HCT116 (cell line): ENCODE data around the gene RIMBP2. TPM values are rescaled to one million over a fixed set of nuclear protein-coding genes. Genes with fewer than 3 reads are reported as not detected.

Experiments
- ATAC-seq: fragments of 200-7000 bp; cut with Tn5 transposase; 2 replicates; pipeline ENCODE4 v1.9.1; 2020; ENCODE audit warnings: mild to moderate bottlenecking, moderate library complexity
- BruUV-seq: library from RNA; stranded (reverse); fragments of 400-500 nt; replicated peaks from 2 replicates; lab custom pipeline; 2021; lab: Mats Ljungman, UMichigan
- CTCF ChIA-PET: fragments of 300-600 bp; sonication (Branson Sonifier 250); formaldehyde crosslinking; loops from one replicate; lab custom pipeline; 2021; ENCODE audit warnings: antibody characterized with exemption; lab: Charles Lee
- POLR2A ChIA-PET: fragments of 300-600, 350-600 bp; sonication (Branson Sonifier 250); formaldehyde crosslinking; loops from one replicate; lab custom pipeline; 2021; ENCODE audit warnings: antibody characterized with exemption; lab: Charles Lee
- RAD21 ChIA-PET, 2 experiments: fragments of 300-600 bp; sonication (Branson Sonifier 250); formaldehyde crosslinking; loops; one replicate each; lab custom pipeline; 2023; ENCODE audit warnings: low total read pairs in 2 of 2; ENCODE audit not compliant: uncharacterized antibody in 2 of 2, unreplicated experiment in 2 of 2, low non-redundant PET in 1 of 2; lab: Charles Lee
- DNase-seq: peaks from one replicate; pipeline ENCODE4 v3.0.0-alpha.2; 2010; ENCODE audit warnings: low read depth, low spot score
- H2AFZ ChIP-seq: fragments of 200-600 bp; shearing (Covaris generic), sonication (generic); 2 replicates; pipeline ENCODE4 v1.6.1; 2017; ENCODE audit warnings: low read depth, mixed run types, mixed read lengths, antibody characterized with exemption, low read length; ENCODE audit not compliant: poor library complexity, severe bottlenecking
- H3K27ac ChIP-seq: 2 replicates; pipeline ENCODE4 v1.5.1; 2012; ENCODE audit warnings: low read depth, low read length
- H3K27me3 ChIP-seq: fragments of 200-600 bp; sonication (generic); 2 replicates; pipeline ENCODE4 v1.6.1; 2016; ENCODE audit warnings: mixed run types, low read length, mixed read lengths; ENCODE audit not compliant: insufficient read depth
- H3K36me3 ChIP-seq, 2 experiments: fragments of 200-500 bp in 1 of 2; fragments of 200-600 bp in 1 of 2; sonication (Bioruptor generic) in 1 of 2; sonication (generic) in 1 of 2; 2 replicates each; pipeline versions ENCODE4 v1.5.1 to v1.6.1; 2014 to 2016; ENCODE audit warnings: low read length in 2 of 2, inconsistent platforms in 1 of 2, mixed read lengths in 1 of 2, mixed run types in 1 of 2; ENCODE audit not compliant: insufficient read depth in 2 of 2, control insufficient read depth in 1 of 2
- H3K4me1 ChIP-seq, 2 experiments: fragments of 200-600 bp in 1 of 2; sonication (generic) in 1 of 2; 2 replicates each; pipeline versions ENCODE4 v1.5.1 to v1.6.1; 2012 to 2017; ENCODE audit warnings: low read length in 2 of 2, inconsistent platforms in 1 of 2, mild to moderate bottlenecking in 1 of 2, mixed read lengths in 1 of 2, mixed run types in 1 of 2, moderate library complexity in 1 of 2; ENCODE audit not compliant: insufficient read depth in 2 of 2, control insufficient read depth in 1 of 2
- H3K4me2 ChIP-seq: fragments of 200-600 bp; sonication (generic); 2 replicates; pipeline ENCODE4 v1.6.1; 2017; ENCODE audit warnings: mixed run types, low read length, mixed read lengths
- H3K4me3 ChIP-seq, 2 experiments: fragments of 200-600 bp in 1 of 2; sonication (generic) in 1 of 2; replicated peaks in 1 of 2; 2 replicates each; pipeline ENCODE4 v1.5.1; 2011 to 2016; ENCODE audit warnings: low read length in 2 of 2, control low read depth in 1 of 2, low read depth in 1 of 2, mild to moderate bottlenecking in 1 of 2, mixed read lengths in 1 of 2, mixed run types in 1 of 2
- H3K79me2 ChIP-seq: fragments of 200-600 bp; sonication (generic); 2 replicates; pipeline ENCODE4 v1.6.1; 2017; ENCODE audit warnings: mild to moderate bottlenecking, mixed run types, low read length, moderate library complexity, mixed read lengths; ENCODE audit not compliant: insufficient read depth
- H3K9ac ChIP-seq: fragments of 200-600 bp; sonication (generic); 2 replicates; pipeline ENCODE4 v1.6.1; 2016; ENCODE audit warnings: low read length, mixed read lengths
- H3K9me2 ChIP-seq: fragments of 200-600 bp; sonication (generic), shearing (Covaris generic); 2 replicates; pipeline ENCODE4 v1.6.1; 2017; ENCODE audit warnings: mixed run types, mild to moderate bottlenecking, moderate library complexity; ENCODE audit not compliant: insufficient read depth
- H3K9me3 ChIP-seq, 2 experiments: fragments of 200-500 bp in 1 of 2; fragments of 200-600 bp in 1 of 2; sonication (Bioruptor generic) in 1 of 2; sonication (generic) in 1 of 2; 2 replicates each; pipeline ENCODE4 v1.6.1; 2014 to 2017; ENCODE audit warnings: low read length in 2 of 2, mixed read lengths in 2 of 2, inconsistent platforms in 1 of 2, low read depth in 1 of 2, mild to moderate bottlenecking in 1 of 2, mixed run types in 1 of 2, moderate library complexity in 1 of 2; ENCODE audit not compliant: control insufficient read depth in 1 of 2, insufficient read depth in 1 of 2
- H4K20me1 ChIP-seq: fragments of 200-600 bp; sonication (generic), shearing (Covaris generic); 2 replicates; pipeline ENCODE4 v1.6.1; 2017; ENCODE audit warnings: mixed run types, mild to moderate bottlenecking, moderate library complexity; ENCODE audit not compliant: insufficient read depth
- CBX3 ChIP-seq: IDR thresholded peaks from 2 replicates; pipeline ENCODE4 v1.6.1; 2012; ENCODE audit warnings: low read depth
- CEBPB ChIP-seq: IDR thresholded peaks from 2 replicates; pipeline ENCODE4 v1.6.1; 2012; ENCODE audit warnings: low read depth
- EGR1 ChIP-seq: IDR thresholded peaks from 2 replicates; pipeline ENCODE4 v1.6.1; 2012; ENCODE audit warnings: low read depth
- ELF1 ChIP-seq: IDR thresholded peaks from 2 replicates; pipeline ENCODE4 v1.6.1; 2012; ENCODE audit warnings: low read depth, borderline replicate concordance
- EZH2 ChIP-seq: fragments of 200-600 bp; sonication (generic); IDR thresholded peaks from 2 replicates; pipeline ENCODE4 v1.6.1; 2017; ENCODE audit warnings: antibody characterized with exemption, mixed run types
- EZH2phosphoT487 ChIP-seq: fragments of 200-600 bp; IDR thresholded peaks from 2 replicates; pipeline ENCODE4 v1.6.1; 2018; ENCODE audit warnings: antibody characterized with exemption, borderline replicate concordance
- FOSL1 ChIP-seq: IDR thresholded peaks from 2 replicates; pipeline ENCODE4 v1.6.1; 2012; ENCODE audit warnings: low read depth
- POLR2A ChIP-seq: IDR thresholded peaks from 2 replicates; pipeline ENCODE4 v1.7.0; 2011; ENCODE audit warnings: borderline replicate concordance; ENCODE audit not compliant: insufficient read depth, insufficient read length; ENCODE audit errors: extremely low read depth
- RAD21 ChIP-seq: IDR thresholded peaks from 2 replicates; pipeline ENCODE4 v1.6.1; 2012; ENCODE audit warnings: low read depth, mild to moderate bottlenecking
- REST ChIP-seq: IDR thresholded peaks from 2 replicates; pipeline ENCODE4 v1.6.1; 2012; ENCODE audit warnings: low read depth
- SIN3A ChIP-seq: IDR thresholded peaks from 2 replicates; pipeline ENCODE4 v1.6.1; 2012; ENCODE audit warnings: low read depth
- SP1 ChIP-seq: IDR thresholded peaks from 2 replicates; pipeline ENCODE4 v1.6.1; 2012; ENCODE audit warnings: low read depth
- SRF ChIP-seq: IDR thresholded peaks from 2 replicates; pipeline ENCODE4 v1.6.1; 2012; ENCODE audit warnings: low read depth
- TCF7L2 ChIP-seq: IDR thresholded peaks from 2 replicates; pipeline ENCODE4 v1.7.0; 2011; ENCODE audit warnings: borderline replicate concordance, inconsistent platforms; ENCODE audit not compliant: insufficient read depth, insufficient read length; ENCODE audit errors: extremely low read depth
- YY1 ChIP-seq: IDR thresholded peaks from 2 replicates; pipeline ENCODE4 v1.6.1; 2011; ENCODE audit warnings: low read length, low read depth, moderate library complexity, mild to moderate bottlenecking; ENCODE audit not compliant: insufficient replicate concordance; ENCODE audit errors: extremely low read depth
- ZFX ChIP-seq: fragments of 450-650 bp; IDR thresholded peaks from 2 replicates; pipeline ENCODE4 v1.6.1; 2017
- ZNF274 ChIP-seq: fragments of 200-500 bp; sonication (Bioruptor generic); IDR thresholded peaks from 2 replicates; pipeline ENCODE4 v1.6.1; 2014; ENCODE audit warnings: mild to moderate bottlenecking, low read depth, low read length, inconsistent platforms
- intact Hi-C: fragments of 100-400 bp; cut with micrococcal nuclease; formaldehyde crosslinking; loops from 2 replicates; pipeline ENCODE4 v1.10.0; 2022
- total RNA-seq: library from RNA; stranded (reverse); gene quantifications from one replicate; pipeline ENCODE4 v1.2.1, GENCODE V29; 2021; ENCODE audit not compliant: unreplicated experiment
- TF ChIP-seq, protein P1 (sequence below): IDR thresholded peaks from 2 replicates; pipeline ENCODE4 v1.6.1; 2012
- TF ChIP-seq, protein P2 (sequence below): IDR thresholded peaks from 2 replicates; pipeline ENCODE4 v1.6.1; 2011; ENCODE audit warnings: mild to moderate bottlenecking, low read length, moderate library complexity; ENCODE audit not compliant: insufficient replicate concordance; ENCODE audit errors: extremely low read depth

The RIMBP2 gene
- total RNA-seq, 1 experiment from 2014 or later, result not detected

GRCh38 chr12:130651188-130651959, 64.7 kb downstream of the RIMBP2 start:
- no peaks in the 10 kb centered on the region for H3K9me3 ChIP-seq
- no TSS peak for BruUV-seq
- no peak for DNase-seq
- TF ChIP-seq CBX3 (no peak), EGR1 (no peak), POLR2A (no peak), CEBPB (no peak), FOSL1 (no peak), RAD21 (no peak), EZH2 (no peak), EZH2phosphoT487 (no peak), REST (no peak), ELF1 (no peak), ZNF274 (no peak), ZFX (no peak), SP1 (no peak), TCF7L2 (no peak), YY1 (no peak), SRF (no peak), SIN3A (no peak)
- TF ChIP-seq, protein P1, sequence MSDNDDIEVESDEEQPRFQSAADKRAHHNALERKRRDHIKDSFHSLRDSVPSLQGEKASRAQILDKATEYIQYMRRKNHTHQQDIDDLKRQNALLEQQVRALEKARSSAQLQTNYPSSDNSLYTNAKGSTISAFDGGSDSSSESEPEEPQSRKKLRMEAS, result no peak
- TF ChIP-seq, protein P2, sequence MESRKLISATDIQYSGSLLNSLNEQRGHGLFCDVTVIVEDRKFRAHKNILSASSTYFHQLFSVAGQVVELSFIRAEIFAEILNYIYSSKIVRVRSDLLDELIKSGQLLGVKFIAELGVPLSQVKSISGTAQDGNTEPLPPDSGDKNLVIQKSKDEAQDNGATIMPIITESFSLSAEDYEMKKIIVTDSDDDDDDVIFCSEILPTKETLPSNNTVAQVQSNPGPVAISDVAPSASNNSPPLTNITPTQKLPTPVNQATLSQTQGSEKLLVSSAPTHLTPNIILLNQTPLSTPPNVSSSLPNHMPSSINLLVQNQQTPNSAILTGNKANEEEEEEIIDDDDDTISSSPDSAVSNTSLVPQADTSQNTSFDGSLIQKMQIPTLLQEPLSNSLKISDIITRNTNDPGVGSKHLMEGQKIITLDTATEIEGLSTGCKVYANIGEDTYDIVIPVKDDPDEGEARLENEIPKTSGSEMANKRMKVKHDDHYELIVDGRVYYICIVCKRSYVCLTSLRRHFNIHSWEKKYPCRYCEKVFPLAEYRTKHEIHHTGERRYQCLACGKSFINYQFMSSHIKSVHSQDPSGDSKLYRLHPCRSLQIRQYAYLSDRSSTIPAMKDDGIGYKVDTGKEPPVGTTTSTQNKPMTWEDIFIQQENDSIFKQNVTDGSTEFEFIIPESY, result no peak
- no peaks in the 10 kb centered on the region for H3K9me2 ChIP-seq
- no peak overlapping the region for H3K9ac ChIP-seq
- no peak overlapping the region for H3K4me3 ChIP-seq
- no peaks in the 10 kb centered on the region for H3K79me2 ChIP-seq
- H3K36me3 ChIP-seq, result no peaks in the 10 kb centered on the region
- ChIA-PET POLR2A (no interaction called here), RAD21 (no interaction called here), CTCF (no interaction called here)
- no peaks in the 10 kb centered on the region for H3K4me1 ChIP-seq
- no peak overlapping the region for H2AFZ ChIP-seq
- no peaks in the 10 kb centered on the region for H4K20me1 ChIP-seq
- intact Hi-C loops, result no loop called here
- no peak overlapping the region for H3K27ac ChIP-seq
- no peak overlapping the region for H3K4me2 ChIP-seq
- no peak for ATAC-seq
- H3K27me3 ChIP-seq, result no peaks in the 10 kb centered on the region
